HTR-8/SVneo (cell line): ENCODE measurements around the gene HDAC8.

ENCODE experiments used
- DNase-seq: peaks from one replicate; pipeline ENCODE4 v3.0.0; 2011; ENCODE audit warnings: low spot score, mixed read lengths; ENCODE audit not compliant: insufficient read length
- FAIRE-seq: peaks from 2 replicates; lab custom pipeline; 2011; peaks lifted over from hg19 to GRCh38; lab: Jason Lieb, UNC

The HDAC8 gene

DNA sequence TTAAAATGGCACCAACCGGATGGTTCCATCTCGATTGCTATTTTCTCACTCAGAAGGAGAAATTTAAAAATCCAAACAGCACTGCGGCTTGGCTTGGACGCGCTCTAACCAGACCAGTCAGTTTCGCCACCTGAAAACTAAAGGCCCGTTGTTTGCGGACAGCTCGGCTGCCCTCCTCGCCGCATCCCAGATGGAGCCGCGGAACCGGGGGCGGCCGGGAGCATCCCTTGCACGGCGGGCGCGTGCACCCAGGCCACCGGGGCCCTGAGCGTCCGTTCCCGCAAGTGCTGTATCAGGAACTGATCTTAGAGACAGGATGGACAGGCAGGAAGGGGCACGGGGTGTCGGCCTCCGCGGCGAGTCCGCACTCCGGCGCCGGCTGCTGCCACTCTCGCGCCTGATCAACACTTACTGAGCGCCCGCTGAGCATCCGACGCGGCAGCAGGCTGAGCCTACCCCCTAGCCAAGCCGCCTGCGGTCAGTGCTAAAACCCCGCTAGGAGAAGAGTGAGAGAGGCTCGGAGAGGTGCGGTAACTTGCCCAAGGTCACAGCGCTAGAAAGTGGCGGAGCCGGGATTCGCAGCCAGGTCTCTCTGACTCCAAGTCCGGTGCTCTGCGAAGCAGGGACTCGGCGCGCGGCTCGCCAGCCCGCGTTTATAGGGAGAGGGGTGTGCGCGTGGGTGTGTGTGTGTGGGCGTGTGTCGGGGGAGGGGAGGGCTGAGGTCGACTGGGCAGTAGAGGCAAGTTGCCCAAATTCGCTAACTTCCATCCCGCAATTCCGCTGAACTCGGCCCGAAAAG lies 267.2 kb downstream of the HDAC8 start, which contains the start of gene CITED1:
CITED1 (minus strand) TSS at position 629 of the 799 bp plus-strand sequence. CDS start 3,045 bp downstream, outside the sequence.
- DNase-seq (no peak), FAIRE-seq (peak; percentile 48)

DNA sequence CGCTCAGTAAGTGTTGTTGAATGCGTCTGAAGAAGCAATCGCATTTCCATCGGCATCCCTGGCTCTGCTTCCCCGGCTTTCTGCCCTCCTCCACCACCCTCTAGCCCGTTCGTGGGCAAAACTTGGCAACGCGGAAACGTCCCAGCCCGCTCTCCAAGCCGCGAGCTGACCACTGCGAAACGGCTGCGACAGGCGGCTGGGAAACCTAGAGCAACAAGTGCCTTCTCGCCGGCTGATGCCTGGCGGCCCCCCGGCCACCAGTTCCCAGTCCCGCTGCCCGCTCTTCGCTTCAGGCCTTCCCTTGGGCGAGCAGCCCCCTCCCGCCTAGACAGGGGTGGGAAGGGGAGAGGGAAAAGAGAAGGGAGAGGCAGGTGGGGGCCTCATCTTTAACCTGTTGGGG lies 267.8 kb downstream of the HDAC8 start:
- no peak for DNase-seq
- FAIRE-seq = no peak

- FAIRE-seq (no peak), DNase-seq (no peak)
These were observed 270.9 kb downstream of the HDAC8 start for GRCh38 chrX:72301781-72302180.

GRCh38 chrX:72299891-72300630 lies 272.6 kb downstream of the HDAC8 start:
- DNase-seq = no peak
- FAIRE-seq = no peak

GRCh38 chrX:72297953-72298730 lies 274.5 kb downstream of the HDAC8 start:
- FAIRE-seq = peak; percentile 97
- DNase-seq = no peak

DNA sequence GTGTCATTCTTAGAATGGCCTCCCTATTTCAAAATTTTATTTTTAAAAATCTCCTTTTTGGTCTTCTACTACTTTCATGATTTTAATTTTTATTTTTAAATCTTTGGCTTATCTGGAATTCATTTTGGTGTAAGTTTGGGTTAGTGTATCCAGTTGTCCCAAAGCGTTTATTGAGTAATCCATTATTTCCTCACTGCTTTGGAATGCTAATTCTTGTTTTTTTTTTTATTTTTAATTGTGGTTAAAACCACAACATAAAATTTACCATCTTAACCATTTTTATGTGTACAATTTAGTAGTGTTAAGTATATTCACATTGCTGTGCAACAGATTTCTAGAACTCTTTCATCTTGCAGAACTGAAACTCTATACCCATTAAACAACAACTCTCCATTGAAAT lies 275.7 kb downstream of the HDAC8 start:
- DNase-seq (no peak), FAIRE-seq (no peak)

- no peak for DNase-seq
- FAIRE-seq = peak; percentile 54
These were observed 276.9 kb downstream of the HDAC8 start for GRCh38 chrX:72295745-72296144.

- DNase-seq (no peak), FAIRE-seq (no peak)
These were observed 278.1 kb downstream of the HDAC8 start for GRCh38 chrX:72294497-72294896.

DNA sequence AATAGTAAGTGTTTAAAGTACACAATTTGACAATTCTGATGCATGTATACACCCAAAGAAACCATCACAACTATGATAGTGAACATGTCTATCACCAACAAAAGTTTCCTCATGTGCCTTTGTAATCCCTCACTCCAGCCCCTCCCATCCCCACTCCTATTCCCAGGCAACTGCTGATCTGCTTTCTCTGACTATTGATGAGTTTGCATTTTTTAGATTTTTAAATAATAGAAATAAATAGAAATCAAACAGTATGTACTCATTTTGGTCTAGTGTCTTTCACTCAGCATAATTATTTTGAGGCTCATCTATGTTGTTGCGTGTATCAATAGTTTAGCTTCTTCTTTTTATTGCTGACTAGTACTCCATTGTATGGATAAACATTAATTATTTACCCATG lies 290.3 kb downstream of the HDAC8 start:
- DNase-seq = no peak
- no peak for FAIRE-seq

DNA sequence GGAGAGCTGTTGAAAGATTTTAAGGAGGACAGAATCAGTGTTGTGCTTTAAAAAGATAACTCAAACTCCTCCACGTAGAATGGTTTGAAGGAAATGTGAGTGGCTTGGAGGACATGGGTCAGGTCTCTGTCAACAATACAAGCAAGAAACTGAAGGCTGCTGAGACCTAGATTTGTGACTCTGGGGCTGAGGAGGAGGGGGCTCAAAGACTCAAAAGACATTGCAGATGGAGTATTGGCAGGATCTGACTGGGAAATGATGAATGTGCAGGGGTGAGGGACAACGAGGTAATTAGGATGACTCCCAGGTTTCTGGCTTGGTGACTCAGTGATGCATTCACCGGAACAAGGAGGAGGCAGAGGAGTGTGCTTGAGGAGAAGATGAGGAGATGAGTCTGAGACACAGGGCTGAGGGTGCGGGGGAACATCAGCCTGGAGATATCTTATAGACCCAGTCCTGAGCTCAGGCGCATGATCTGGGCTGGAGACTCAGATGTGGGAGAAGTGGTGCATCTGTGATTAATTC lies 292.3 kb downstream of the HDAC8 start:
- FAIRE-seq = peak; percentile 58
- peak; percentile 48 for DNase-seq
